LNCAP (cell line): ENCODE data around the gene BLACAT1.

Experiments used
- CTCF ChIP-seq: fragments of 450-650 bp; IDR thresholded peaks from 2 replicates; pipeline ENCODE4 v1.5.1; 2017; ENCODE audit warnings: mild to moderate bottlenecking

The BLACAT1 gene

GRCh38 chr1:205449750-205450443, 5.9 kb downstream of the BLACAT1 start:
- no peak for TF ChIP-seq CTCF

- no peak for TF ChIP-seq CTCF
Measured at GRCh38 chr1:205449254-205449749, 6.5 kb downstream of the BLACAT1 start.

GRCh38 chr1:205448540-205449253, 7.1 kb downstream of the BLACAT1 start:
- no peak for TF ChIP-seq CTCF

DNA sequence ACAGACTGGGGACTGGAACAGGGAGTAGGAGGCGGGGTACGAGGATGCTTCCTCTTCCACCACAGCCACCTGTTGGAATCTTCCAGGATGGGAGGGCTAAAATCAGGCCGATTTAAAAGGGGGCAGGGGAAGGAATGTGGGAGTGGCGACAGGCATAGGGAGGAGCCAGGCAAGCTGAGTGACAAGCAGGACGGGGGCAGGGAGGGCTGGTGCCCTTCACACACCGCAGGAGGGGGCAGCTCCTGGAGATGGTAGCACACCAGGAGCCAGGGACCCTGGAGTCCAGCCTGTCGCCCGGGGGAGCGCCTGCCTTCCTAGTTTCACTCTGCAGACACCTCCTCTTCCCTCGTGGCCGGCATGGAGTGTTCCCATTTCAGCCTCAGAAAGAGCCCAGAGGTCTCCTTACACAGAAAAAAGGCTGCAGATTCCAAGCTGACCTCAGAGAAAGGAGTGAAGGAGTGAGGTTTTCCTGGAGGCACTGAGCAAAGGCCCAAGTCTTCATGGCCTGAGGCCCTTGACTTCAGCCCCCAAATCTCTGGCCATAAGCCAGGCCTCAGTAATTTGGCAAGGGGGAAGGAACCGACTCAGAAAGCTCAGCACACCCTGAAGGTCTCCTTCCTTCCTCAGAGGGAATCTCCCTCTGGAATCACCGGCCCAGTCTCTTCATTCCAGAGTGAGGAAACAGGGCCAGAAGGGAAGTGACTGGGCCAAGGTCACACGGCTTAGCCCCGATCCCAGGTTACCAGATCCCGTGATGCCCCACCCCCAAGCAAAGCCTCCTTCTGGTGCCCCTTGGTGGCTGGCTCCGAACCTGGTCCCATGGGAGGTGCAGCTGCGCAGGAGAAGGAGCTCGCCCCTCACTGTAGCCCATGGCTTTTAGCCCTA, 8.1 kb downstream of the BLACAT1 start:
- TF ChIP-seq CTCF: no peak

- TF ChIP-seq CTCF: no peak
Measured at GRCh38 chr1:205446828-205447227, 9.0 kb downstream of the BLACAT1 start.

GRCh38 chr1:205445646-205445935, 10.3 kb downstream of the BLACAT1 start:
- TF ChIP-seq CTCF: no peak

GRCh38 chr1:205444931-205445645, 10.8 kb downstream of the BLACAT1 start:
- TF ChIP-seq CTCF: no peak
